DMS114 treated with DMSO at 0.1 percent for 48 hours (cell line): Measurements from ENCODE around the gene CILP2.

Source experiments
- DNase-seq: peaks from one replicate; lab custom pipeline; 2025; ENCODE audit not compliant: unreplicated experiment; lab: John Stamatoyannopoulos, UW

Gene CILP2

DNA sequence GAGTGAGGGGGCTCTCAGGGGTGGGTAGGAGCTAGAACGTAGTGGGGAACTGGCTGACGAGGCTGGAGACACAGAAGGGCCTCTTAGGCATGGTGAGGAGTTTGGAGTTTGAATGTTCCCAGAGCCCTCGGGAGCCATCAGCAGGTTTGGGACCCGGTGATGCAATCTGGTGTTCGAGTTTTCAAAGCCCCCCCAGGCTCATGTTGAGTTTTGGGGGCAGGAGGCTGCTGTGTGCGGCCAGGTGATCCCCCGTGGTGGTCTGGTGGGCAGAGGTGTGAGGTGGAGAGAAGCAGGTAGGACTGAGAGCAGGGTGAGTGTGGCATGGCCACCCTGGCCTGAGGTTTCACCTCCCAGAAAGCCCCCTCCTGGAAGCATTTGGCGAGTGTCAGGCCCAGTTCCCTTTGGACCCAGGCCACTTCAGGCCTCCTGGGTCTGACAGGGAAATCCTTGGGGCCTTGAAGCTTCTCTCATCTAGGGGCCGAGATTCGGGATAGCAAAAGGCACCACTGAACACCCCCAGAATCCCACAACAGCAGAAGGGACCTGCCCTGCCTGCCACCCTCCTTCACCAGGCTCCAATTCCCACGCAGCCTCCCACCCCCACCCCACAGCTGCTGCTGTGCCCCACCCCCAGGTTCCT, 8.2 kb upstream of the CILP2 start:
- no peak for DNase-seq

DNA sequence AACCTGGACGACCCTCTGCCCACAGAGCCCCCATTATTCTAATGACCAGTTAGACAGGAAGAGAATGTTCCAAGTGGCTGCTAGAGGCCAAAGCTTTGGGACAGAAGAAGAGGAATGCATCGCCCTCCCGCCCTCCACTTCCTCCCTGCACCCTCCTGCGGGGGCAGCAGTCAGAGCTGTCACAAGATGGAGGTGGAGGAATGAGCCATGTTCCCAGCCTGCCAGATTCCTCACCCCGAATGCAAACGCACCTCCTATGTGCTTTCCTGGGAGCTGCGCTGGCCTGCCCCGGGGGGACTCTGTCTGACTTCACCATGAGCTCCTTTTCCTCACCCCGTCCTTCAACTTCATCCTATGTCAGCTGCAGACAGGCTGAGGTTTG, 7.7 kb upstream of the CILP2 start:
- no peak for DNase-seq

DNA sequence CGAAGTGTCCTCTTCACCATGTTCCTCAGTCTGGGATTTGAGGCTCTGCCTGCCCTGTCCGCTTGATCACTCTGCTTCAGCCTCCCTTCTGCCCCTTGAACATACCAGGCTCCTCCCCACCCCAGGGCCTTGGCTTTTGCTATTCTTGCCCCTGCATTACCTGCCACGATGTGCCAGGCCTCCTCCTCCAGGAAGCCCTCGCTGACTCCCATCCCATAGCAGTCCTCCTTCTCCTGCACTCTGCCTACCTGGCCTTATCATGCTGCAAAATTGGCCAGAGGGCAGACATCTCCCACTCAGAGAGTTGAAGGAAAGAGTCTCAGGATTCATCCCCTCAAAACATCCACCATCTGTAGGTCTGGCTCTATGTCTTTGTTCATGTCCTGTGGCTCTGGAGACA, 7.2 kb upstream of the CILP2 start:
- no peak for DNase-seq

DNA sequence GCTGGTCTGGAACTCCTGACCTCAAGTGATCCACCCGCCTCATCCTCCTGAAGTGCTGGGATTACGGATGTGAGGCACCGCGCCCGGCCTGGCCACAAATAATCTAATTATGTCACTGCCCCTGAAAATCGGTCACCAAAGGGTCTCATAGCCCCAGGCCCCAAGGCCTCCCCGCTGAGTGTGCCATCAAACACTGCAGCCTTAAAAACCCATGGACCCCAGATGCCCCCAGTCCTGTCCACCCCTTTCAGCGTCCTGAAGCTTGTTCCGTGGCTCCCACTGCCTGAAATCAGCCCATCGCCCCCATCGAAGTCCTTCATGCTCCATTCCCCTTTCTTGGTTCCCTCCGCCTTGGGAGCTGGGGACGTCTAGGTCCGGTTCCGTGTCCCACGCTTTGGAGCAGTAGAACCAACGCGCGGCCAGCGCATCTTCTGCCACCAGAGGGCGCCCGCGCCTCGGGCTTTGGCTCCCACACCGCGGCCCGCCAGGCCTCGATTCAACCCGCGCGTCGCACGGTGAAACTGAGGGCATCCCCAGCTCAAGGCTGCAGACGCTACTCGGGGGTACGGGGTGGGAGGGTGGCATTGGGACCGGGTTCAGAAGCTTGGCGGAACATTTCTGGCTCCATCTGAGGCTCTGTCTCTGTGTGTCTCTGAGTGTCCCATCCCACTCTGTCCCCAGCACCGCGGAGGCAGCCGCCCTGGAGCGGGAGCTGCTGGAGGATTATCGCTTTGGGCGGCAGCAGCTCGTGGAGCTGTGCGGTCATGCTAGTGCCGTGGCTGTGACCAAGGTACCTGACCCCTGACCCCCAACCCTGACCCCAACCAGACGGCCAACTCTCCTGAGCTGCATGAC, 5.9 kb upstream of the CILP2 start:
- peak; percentile 49 for DNase-seq

DNA sequence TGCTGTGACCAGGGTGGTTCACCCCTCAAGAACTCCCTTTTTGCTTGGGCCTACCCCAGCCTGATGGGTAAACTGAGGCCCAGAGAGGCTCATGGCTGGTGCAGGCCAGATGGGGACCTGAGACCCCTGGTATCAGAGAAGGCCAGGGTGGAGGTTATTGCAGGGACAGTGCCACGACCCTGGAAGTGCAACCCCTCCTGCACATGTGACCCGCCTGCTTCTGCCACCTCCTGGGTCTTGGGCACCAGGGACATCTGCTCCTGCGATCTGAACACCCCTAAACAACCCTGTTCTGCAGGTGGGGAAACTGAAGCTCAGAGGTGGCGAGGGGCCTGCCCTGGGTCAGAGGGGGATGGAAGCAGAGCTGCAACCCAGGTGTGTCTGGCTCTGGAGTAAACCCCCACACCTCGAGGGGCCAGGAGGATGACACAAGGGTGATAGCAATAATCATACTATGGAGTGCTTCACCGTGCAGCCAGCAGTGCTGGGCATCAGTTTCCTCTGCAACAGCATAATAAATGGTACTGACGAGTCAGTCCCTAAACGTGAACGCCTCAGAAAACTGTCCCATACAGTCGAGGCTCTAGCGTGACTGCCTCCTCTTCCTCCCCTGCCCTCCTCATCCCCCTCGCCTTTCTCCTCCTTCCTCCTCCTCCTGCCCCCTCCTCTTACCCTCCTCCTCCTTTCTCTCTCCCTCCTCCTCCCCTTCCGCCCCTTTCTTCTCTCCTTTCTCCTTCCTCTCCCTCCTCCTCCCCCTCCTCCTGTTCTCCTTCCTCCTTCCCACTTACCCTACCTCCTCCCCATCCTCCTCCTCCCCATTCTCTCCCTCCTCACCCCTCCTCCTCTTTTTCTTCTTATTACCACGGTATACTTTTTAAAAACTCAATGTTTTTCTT, 5.0 kb upstream of the CILP2 start:
- no peak for DNase-seq

DNA sequence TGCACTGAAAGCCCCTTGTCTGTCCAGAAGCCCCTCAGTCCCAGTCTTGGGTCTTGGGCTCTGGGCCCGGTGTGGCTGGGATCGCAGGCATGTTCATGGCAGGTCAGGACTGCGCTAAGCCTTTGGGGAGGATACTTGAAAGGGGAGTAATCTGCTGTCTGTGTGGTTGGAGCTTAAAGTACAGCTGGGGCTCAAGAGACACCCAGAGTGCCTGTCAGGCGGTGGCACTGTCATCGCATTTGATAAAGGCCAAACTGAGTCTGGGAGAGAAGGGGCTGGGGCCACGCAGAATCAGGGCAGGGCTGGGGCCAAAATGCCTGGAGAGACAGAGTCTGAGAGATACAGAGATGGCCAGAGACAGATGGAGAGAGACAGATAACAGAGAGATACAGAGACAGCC, 4.2 kb upstream of the CILP2 start:
- no peak for DNase-seq

DNA sequence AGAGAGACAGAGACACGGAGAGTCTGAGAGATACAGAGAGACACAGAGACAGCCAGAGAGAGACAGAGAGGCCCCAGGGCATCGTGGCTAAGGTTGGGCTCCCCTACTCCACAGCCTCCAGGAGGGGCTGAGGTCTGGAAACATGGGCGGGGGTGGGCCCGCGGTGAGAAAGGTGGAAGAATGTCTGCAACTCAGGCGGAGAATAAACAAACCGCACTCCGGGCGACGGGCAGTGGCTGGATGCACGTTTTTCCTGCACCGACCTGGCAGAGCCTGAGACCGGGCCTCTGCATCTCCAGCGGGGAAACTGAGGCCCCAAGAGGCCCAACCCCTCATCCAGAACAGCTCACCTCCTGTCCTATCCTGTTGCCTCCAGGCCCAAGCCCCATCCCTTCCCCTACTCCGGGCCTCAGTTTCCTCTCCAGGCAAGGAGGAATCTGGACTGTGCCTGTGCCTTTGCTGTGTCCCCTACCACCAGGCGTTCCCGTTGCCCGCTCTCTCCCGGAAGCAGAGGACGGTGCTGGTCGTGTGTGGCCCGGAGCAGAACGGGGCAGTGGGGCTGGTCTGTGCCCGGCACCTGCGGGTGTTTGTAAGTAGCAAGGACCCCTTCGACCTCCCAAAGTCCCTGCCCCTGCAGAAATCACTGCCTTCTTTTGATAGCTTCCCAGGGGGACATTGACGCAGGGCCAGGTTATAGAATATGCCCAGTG, 3.4 kb upstream of the CILP2 start:
- no peak for DNase-seq

DNA sequence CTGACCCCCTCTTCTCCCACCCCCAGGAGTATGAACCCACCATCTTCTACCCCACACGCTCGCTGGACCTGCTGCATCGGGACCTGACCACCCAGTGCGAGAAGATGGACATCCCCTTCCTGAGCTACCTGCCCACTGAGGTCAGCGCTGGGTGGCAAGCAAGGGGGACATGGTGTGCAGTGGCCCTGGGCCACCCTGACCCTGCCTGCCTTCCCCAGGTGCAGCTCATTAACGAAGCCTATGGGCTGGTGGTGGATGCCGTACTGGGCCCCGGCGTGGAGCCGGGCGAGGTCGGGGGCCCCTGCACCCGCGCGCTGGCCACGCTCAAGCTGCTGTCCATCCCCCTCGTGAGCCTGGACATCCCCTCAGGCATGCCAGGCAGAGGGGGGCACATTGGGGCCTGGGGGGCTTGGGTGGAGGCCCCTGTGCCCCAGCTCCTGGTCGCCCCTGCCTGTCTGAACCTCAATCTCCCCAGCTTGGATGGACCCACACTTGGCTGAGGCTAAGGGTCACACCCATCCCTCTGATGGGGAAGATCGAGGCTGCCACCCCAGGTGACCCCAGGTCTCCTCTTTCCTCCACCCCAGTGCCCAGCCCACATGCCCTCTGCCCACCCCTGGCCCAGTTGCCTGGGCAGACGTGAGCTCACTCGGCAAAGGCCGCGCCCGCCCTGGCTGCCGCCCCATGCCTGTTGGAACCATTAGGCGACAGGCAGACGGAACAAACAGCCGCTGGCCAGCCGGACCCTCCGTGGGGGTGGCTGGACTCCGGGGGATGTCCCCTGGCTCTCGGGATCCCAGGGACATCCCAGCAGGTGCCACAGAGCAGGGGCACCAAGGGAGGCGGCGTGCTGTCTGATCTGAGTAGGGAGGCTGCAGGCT, 2.5 kb upstream of the CILP2 start:
- no peak for DNase-seq

DNA sequence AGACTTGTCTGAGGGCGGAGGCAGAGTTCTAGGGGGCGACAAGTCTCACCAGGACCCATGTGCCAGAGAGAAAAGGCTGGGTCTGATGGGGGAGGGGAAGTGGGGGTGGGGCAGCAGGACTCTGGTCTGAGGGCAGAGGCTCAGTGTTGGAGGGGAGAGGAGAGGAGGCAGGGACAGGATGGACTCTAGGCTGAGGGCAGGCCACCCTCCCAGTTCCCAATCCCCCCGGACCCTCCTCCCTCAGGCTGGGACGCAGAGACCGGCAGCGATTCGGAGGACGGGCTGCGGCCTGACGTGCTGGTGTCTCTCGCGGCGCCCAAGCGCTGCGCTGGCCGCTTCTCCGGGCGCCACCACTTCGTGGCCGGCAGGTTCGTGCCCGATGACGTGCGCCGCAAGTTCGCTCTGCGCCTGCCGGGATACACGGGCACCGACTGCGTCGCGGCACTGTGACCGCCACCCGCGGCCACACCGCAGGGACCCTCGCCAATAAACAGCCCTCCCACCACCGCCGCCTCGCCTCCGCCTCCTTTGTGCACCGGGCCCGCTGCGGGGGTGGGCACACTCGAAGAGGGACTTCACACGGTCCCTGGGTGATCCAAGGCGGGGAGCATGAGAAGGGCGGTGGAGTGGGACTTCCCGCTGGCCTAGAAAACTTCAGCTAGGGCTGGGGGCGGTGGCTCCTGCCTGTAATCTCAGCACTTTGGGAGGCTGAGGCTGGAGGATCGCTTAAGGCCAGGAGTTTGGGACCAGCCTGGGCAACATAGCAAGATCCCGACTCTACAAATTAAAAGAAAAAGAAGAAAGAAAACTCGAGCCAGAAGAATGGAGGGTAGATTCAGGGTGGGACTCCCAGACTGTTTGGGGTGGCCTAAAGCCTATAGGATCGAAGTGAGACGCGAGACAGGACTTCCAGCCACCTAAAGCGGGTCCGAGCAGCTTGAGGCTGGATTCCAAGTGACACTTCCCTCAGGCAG, 703 bp upstream of the CILP2 start:
- no peak for DNase-seq

DNA sequence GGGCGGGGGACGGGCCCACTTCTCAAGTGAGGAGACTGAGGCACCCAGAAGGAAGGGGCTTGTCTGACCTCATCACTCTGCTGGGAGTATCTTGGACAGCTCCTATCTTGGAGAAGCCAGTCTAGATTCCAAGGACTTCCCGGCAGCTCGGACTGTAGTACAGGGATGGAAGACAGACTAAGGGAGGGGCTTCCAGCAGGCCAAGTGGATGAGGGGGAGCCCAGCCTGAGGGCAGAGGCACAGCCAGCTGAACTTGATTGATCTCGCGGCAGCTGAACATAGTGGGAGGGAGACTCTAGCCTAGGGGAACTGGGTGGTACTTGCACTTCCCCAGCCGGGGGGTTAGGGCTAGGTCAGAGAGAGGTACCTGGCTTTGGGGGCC, 711 bp downstream of the CILP2 start:
- no peak for DNase-seq

DNA sequence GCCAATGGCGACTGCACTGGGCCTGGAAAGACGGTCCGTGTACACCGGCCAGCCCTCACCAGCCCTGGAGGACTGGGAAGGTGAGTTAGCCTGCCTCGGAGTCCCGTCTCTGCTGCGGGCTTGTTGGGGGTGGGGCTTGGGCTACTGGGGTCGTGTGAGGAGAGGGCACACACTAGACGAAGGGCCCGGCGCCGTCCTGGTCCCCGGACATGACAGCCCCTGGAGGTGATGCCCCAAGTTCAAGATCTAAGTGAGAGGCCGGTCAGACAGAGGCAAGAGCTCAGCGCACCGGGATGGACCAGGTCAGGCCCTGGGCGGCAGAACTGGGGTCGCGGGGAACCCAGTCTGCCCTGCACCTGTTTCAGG, 1.6 kb downstream of the CILP2 start:
- no peak for DNase-seq

DNA sequence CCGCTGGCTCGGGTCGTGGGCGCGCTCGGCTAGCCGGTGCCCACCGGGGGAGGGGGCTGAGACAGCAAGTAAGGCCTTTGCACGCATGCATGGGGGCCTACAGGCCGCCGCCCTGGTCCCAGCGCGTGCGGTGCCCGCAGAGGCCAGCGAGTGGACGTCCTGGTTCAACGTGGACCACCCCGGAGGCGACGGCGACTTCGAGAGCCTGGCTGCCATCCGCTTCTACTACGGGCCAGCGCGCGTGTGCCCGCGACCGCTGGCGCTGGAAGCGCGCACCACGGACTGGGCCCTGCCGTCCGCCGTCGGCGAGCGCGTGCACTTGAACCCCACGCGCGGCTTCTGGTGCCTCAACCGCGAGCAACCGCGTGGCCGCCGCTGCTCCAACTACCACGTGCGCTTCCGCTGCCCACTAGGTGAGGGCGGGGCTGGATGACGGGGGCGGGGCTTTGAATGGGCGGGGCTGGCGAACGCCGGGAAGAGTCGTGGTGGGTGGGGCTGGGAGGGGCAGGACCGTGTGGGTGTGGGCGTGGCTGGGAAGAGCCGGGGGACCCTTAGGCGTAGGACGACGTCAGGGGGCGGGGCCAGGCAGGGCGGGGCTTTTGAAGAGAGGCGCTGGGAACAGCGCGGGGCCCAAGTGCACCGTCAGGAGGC, 2.1 kb downstream of the CILP2 start:
- DNase-seq, result no peak

DNA sequence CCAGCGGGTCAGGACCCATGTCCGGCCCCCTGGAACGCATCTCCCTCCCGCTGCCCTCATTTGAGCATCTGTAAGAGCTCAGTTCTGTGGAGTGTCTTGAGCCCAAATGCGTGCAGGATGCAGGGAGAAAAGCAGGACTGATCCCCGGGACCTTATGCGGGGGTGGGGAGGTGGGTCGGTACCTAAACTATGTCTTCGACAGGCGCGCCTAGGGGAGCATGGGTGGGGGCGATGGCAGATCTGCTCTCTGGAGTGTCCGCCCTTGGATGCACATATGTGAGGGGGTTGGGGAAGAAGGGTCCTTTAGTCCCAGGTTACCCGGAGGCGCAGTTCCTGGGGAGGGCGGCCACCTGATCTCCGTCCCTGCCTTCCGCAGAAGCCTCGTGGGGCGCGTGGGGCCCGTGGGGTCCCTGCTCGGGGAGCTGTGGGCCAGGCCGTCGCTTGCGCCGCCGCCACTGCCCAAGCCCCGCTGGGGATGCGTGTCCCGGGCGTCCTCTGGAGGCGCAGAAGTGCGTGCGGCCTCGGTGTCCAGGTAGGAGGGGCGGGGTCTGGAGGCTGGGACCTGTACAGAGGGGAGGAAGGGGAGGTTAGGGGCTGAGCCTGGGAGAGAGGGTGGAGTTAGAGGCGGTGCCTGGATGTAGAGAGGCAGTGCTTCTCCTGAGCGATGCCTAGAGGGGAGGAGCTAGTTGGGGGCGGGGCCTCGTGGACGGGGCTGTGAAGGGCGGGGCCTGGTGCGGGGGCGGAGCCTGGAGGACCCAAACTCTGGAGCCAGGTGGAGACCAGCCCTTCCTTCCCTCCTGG, 2.9 kb downstream of the CILP2 start:
- no peak for DNase-seq

DNA sequence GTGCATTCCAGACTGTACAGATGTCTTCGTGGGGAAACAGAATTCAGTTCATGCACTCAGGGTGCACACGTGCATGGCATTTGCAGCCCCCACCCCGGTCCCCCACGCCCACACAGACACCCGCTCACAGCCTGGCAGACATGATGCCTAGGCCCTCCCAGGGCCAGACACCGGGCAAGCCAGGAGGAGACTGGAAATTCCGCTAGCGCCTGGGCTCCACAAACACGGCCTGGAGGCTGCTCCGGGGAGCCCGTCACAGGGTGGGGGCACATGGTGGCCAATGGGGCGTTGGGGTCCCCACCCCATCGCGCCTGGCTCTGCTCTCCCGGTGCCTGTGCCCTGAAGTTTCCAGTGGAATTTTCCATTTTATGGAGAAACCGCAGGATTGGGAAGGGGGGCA, 3.6 kb downstream of the CILP2 start:
- DNase-seq, result no peak

DNA sequence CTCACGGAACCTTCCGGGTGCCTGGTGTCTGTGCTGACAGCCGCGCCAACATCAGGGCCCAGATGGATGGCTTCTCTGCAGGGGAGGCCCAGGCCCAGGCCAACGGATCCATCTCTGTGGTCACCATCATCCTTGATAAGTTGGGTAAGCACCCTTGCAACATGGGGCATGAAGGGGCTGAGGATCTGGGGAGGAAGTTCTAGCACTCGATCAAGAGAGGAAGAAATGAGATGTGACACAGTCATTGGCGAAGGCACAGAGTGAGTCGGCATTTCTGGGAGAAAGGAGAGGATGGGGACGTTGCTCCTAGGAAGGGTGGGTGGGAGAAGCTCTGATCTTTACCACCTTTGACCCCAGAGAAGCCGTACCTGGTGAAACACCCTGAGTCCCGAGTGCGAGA, 4.4 kb downstream of the CILP2 start:
- no peak for DNase-seq

DNA sequence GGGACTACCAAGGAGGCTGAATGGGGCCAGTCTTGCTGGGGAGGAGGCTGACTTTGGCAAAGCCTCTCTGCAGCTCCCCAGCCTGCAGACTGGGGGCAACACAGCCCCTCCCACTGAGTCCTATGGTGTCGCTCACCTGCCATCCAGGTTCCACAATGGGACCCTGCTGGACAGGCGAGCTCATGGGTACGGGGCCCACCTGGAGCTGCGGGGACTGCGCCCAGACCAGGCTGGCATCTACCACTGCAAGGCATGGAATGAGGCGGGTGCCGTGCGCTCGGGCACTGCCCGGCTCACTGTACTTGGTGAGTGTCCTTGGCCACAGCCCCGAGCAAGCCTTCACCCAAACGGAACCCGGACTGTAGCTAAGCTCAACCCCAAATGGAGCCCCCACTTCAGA, 5.0 kb downstream of the CILP2 start:
- no peak for DNase-seq

DNA sequence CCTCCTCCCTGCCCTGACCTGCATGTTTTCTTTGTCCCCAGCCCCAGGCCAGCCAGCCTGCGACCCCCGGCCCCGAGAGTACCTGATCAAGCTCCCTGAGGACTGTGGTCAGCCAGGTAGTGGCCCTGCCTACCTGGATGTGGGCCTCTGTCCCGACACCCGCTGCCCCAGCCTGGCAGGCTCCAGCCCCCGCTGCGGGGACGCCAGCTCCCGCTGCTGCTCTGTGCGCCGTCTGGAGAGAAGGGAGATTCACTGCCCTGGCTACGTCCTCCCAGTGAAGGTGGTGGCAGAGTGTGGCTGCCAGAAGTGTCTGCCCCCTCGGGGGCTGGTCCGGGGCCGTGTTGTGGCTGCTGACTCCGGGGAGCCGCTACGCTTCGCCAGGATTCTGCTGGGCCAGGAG, 5.6 kb downstream of the CILP2 start:
- DNase-seq, result no peak
